H1 (cell line): ENCODE results near the gene ACSL3. TPM values are rescaled to one million over a fixed set of nuclear protein-coding genes. Genes with fewer than 3 reads are reported as not detected.

Experiments
- CTCF ChIA-PET: fragments of 300-600 bp; sonication (Branson Sonifier 250); formaldehyde crosslinking; loops from one replicate; lab custom pipeline; 2021; ENCODE audit not compliant: partially characterized antibody; lab: Charles Lee
- POLR2A ChIA-PET: fragments of 300-600 bp; sonication (Branson Sonifier 250); formaldehyde crosslinking; loops from one replicate; lab custom pipeline; 2021; ENCODE audit warnings: inconsistent platforms; ENCODE audit not compliant: partially characterized antibody; lab: Charles Lee
- DNase-seq, 2 experiments: peaks; one replicate each; pipeline versions ENCODE4 v3.0.0 to v3.0.0-alpha.2; 2010 to 2022; ENCODE audit warnings: low spot score in 2 of 2, low read depth in 1 of 2, mixed read lengths in 1 of 2
- FAIRE-seq: peaks from 2 replicates; lab custom pipeline; 2011; peaks lifted over from hg19 to GRCh38; lab: Jason Lieb, UNC
- H2AFZ ChIP-seq: 2 replicates; pipeline ENCODE4 v1.8.1; 2012; ENCODE audit warnings: low read length, inconsistent platforms
- H2AK5ac ChIP-seq: 2 replicates; pipeline ENCODE4 v1.6.1; 2013; ENCODE audit warnings: low read depth, low read length
- H2BK120ac ChIP-seq: replicated peaks from 2 replicates; pipeline ENCODE3; 2013; ENCODE audit warnings: low read depth, low read length, inconsistent platforms
- H2BK12ac ChIP-seq: 2 replicates; pipeline ENCODE4 v1.6.1; 2013; ENCODE audit warnings: low read depth, low read length
- H2BK15ac ChIP-seq: 2 replicates; pipeline ENCODE4 v1.6.1; 2013; ENCODE audit warnings: low read length
- H2BK20ac ChIP-seq: 2 replicates; pipeline ENCODE4 v1.6.1; 2013; ENCODE audit warnings: low read length
- H2BK5ac ChIP-seq: 2 replicates; pipeline ENCODE4 v1.6.1; 2013; ENCODE audit warnings: low read depth, low read length
- H3K14ac ChIP-seq: 2 replicates; pipeline ENCODE4 v1.6.1; 2013; ENCODE audit warnings: inconsistent platforms; ENCODE audit not compliant: insufficient read length
- H3K18ac ChIP-seq: 2 replicates; pipeline ENCODE4 v1.6.1; 2013; ENCODE audit warnings: low read length; ENCODE audit errors: extremely low read depth
- H3K23ac ChIP-seq: 2 replicates; pipeline ENCODE4 v1.6.1; 2013; ENCODE audit warnings: inconsistent platforms; ENCODE audit not compliant: insufficient read length
- H3K23me2 ChIP-seq: 2 replicates; pipeline ENCODE4 v1.6.1; 2013; ENCODE audit warnings: low read depth, low read length
- H3K27ac ChIP-seq: 2 replicates; pipeline ENCODE4 v1.6.1; 2011; ENCODE audit warnings: low read depth, low read length, inconsistent platforms
- H3K27me3 ChIP-seq, 4 experiments: replicated peaks in 1 of 4; 1 replicate in 1 of 4; 2 replicates in 3 of 4; pipeline versions ENCODE4 v1.6.1 to v1.8.1; 2011 to 2013; ENCODE audit warnings: low read length in 3 of 4, mild to moderate bottlenecking in 3 of 4, inconsistent platforms in 2 of 4, mixed read lengths in 2 of 4, moderate library complexity in 1 of 4; ENCODE audit not compliant: control insufficient read depth in 3 of 4, insufficient read depth in 3 of 4; ENCODE audit errors: extremely low read depth in 1 of 4
- H3K36me3 ChIP-seq, 4 experiments: 2 replicates each; pipeline versions ENCODE4 v1.6.1 to v1.8.1; 2011 to 2013; ENCODE audit warnings: mild to moderate bottlenecking in 4 of 4, low read length in 3 of 4, moderate library complexity in 2 of 4, control low read depth in 1 of 4, inconsistent platforms in 1 of 4; ENCODE audit not compliant: insufficient read depth in 4 of 4, control insufficient read depth in 2 of 4
- H3K4ac ChIP-seq: replicated peaks from 2 replicates; pipeline ENCODE3; 2013; ENCODE audit warnings: low read length, low read depth, mixed read lengths, inconsistent platforms; ENCODE audit not compliant: insufficient read length
- H3K4me1 ChIP-seq, 4 experiments: replicated peaks in 1 of 4; 1 replicate in 1 of 4; 2 replicates in 3 of 4; pipeline versions ENCODE4 v1.6.1 to v1.8.1; 2011 to 2013; ENCODE audit warnings: low read length in 3 of 4, inconsistent platforms in 2 of 4, mixed read lengths in 1 of 4; ENCODE audit not compliant: insufficient read depth in 4 of 4, control insufficient read depth in 3 of 4
- H3K4me2 ChIP-seq, 2 experiments: 2 replicates each; pipeline versions ENCODE4 v1.6.1 to v1.8.1; 2011 to 2013; ENCODE audit warnings: low read depth in 2 of 2, low read length in 2 of 2, control low read depth in 1 of 2, inconsistent platforms in 1 of 2, mild to moderate bottlenecking in 1 of 2; ENCODE audit not compliant: insufficient read depth in 1 of 2
- H3K4me3 ChIP-seq, 4 experiments: fragments of 200-600, 300-600 bp in 1 of 4; sonication (generic), shearing (Covaris generic), sonication (Bioruptor Twin) in 1 of 4; 2 replicates each; pipeline versions ENCODE4 v1.5.1 to v1.8.1; 2011 to 2016; ENCODE audit warnings: low read length in 4 of 4, low read depth in 3 of 4, control low read depth in 2 of 4, inconsistent platforms in 2 of 4, mild to moderate bottlenecking in 2 of 4, mixed read lengths in 1 of 4, moderate library complexity in 1 of 4; ENCODE audit not compliant: insufficient read depth in 2 of 4; ENCODE audit errors: extremely low read depth in 1 of 4
- H3K56ac ChIP-seq: replicated peaks from 2 replicates; pipeline ENCODE3; 2013; ENCODE audit warnings: low read depth, mild to moderate bottlenecking, mixed read lengths, low read length, inconsistent platforms; ENCODE audit not compliant: insufficient read length
- H3K79me1 ChIP-seq: 2 replicates; pipeline ENCODE4 v1.6.1; 2013; ENCODE audit warnings: low read depth, low read length, control low read depth
- H3K79me2 ChIP-seq, 2 experiments: 2 replicates each; pipeline versions ENCODE4 v1.6.1 to v1.8.1; 2012 to 2013; ENCODE audit warnings: low read length in 2 of 2, mild to moderate bottlenecking in 2 of 2, inconsistent platforms in 1 of 2; ENCODE audit not compliant: insufficient read depth in 2 of 2, control insufficient read depth in 1 of 2
- H3K9ac ChIP-seq, 4 experiments: replicated peaks in 1 of 4; 1 replicate in 1 of 4; 2 replicates in 3 of 4; pipeline versions ENCODE4 v1.6.1 to v1.8.1; 2011 to 2013; ENCODE audit warnings: low read depth in 3 of 4, low read length in 3 of 4, control low read depth in 2 of 4, mild to moderate bottlenecking in 2 of 4, moderate library complexity in 2 of 4, inconsistent platforms in 1 of 4; ENCODE audit errors: extremely low read depth in 1 of 4
- H3K9me3 ChIP-seq, 2 experiments: 2 replicates each; pipeline versions ENCODE4 v1.6.1 to v1.8.1; 2012 to 2013; ENCODE audit warnings: mild to moderate bottlenecking in 2 of 2, moderate library complexity in 2 of 2, control low read depth in 1 of 2, inconsistent platforms in 1 of 2, low read depth in 1 of 2, low read length in 1 of 2, mixed read lengths in 1 of 2; ENCODE audit not compliant: insufficient read depth in 2 of 2
- H4K20me1 ChIP-seq, 2 experiments: replicated peaks in 1 of 2; 2 replicates each; pipeline versions ENCODE3 to v1.8.1; 2011 to 2013; ENCODE audit warnings: inconsistent platforms in 2 of 2, low read length in 2 of 2, mild to moderate bottlenecking in 1 of 2; ENCODE audit not compliant: insufficient read depth in 2 of 2, control insufficient read depth in 1 of 2
- H4K5ac ChIP-seq: 2 replicates; pipeline ENCODE4 v1.6.1; 2013; ENCODE audit warnings: low read length, low read depth, mixed read lengths, inconsistent platforms; ENCODE audit not compliant: insufficient read length
- H4K8ac ChIP-seq: 2 replicates; pipeline ENCODE4 v1.8.0; 2013; ENCODE audit warnings: mild to moderate bottlenecking, moderate library complexity, low read length, inconsistent platforms; ENCODE audit not compliant: insufficient read depth; ENCODE audit errors: extremely low read depth
- H4K91ac ChIP-seq: replicated peaks from 2 replicates; pipeline ENCODE3; 2013; ENCODE audit warnings: low read length, mixed read lengths, inconsistent platforms; ENCODE audit not compliant: insufficient read length
- BCL11A ChIP-seq, 2 experiments: IDR thresholded peaks; one replicate each; pipeline ENCODE4 v1.6.1; 2011; ENCODE audit warnings: low read depth in 2 of 2, low read length in 2 of 2, mild to moderate bottlenecking in 2 of 2
- CHD1 ChIP-seq: IDR thresholded peaks from 2 replicates; pipeline ENCODE4 v1.6.1; 2012; ENCODE audit warnings: low read depth, low read length, improper control_type of control experiment
- KDM5A ChIP-seq: fragments of 200-600 bp; IDR thresholded peaks from 2 replicates; pipeline ENCODE4 v1.7.1; 2012; ENCODE audit warnings: mild to moderate bottlenecking, low read length, inconsistent platforms, mixed read lengths
- MAX ChIP-seq: IDR thresholded peaks from 2 replicates; pipeline ENCODE4 v1.6.1; 2012; ENCODE audit warnings: inconsistent platforms
- POLR2A ChIP-seq, 2 experiments: IDR thresholded peaks; 1 replicate in 1 of 2; 2 replicates in 1 of 2; pipeline ENCODE4 v1.6.1; 2011; ENCODE audit warnings: low read depth in 2 of 2, low read length in 2 of 2, mild to moderate bottlenecking in 2 of 2; ENCODE audit errors: control extremely low read depth in 1 of 2
- RBBP5 ChIP-seq: IDR thresholded peaks from 2 replicates; pipeline ENCODE4 v1.7.1; 2012; ENCODE audit warnings: low read depth, mild to moderate bottlenecking, inconsistent platforms, low read length, moderate library complexity, borderline replicate concordance
- RFX5 ChIP-seq: IDR thresholded peaks from 2 replicates; pipeline ENCODE4 v1.6.1; 2011; ENCODE audit warnings: low read depth, low read length, improper control_type of control experiment, borderline replicate concordance
- SAP30 ChIP-seq: fragments of 300-600 bp; sonication (generic); IDR thresholded peaks from 2 replicates; pipeline ENCODE4 v1.7.1; 2012; ENCODE audit warnings: low read length, moderate library complexity, mild to moderate bottlenecking, inconsistent platforms; ENCODE audit not compliant: insufficient read depth, insufficient replicate concordance
- SIRT6 ChIP-seq: IDR thresholded peaks from one replicate; pipeline ENCODE4 v1.7.1; 2012; ENCODE audit warnings: low read length, inconsistent platforms
- WGBS, 2 experiments: shearing (Covaris generic) in 1 of 2; methylation state at CpG; one replicate each; pipeline versions ENCODE4 v1.1.6 to v1.1.7; 2013 to 2015; ENCODE audit warnings: low lambda C conversion rate in 2 of 2, mixed read lengths in 2 of 2, inconsistent platforms in 1 of 2, low coverage in 1 of 2, missing lambda C conversion rate in 1 of 2; ENCODE audit not compliant: insufficient replicate concordance in 2 of 2, insufficient coverage in 1 of 2, insufficient read length in 1 of 2; ENCODE audit errors: extremely low coverage in 1 of 2, missing lambda C conversion rate in 1 of 2; 5-methylcytosine and 5-hydroxymethylcytosine counted together
- polyA plus RNA-seq, 7 experiments: library from polyadenylated mRNA; depleted of rRNA in 3 of 7; stranded (reverse) in 5 of 7; unstranded in 2 of 7; fragments of >200 nt in 5 of 7; fragments of 200-250 nt in 2 of 7; gene quantifications; 1 replicate in 5 of 7; 2 replicates in 1 of 7; 4 replicates in 1 of 7; pipeline versions ENCODE4 v1.2.1 to v1.2.3, GENCODE V29; 2011 to 2013; ENCODE audit warnings: missing spikeins in 2 of 7, mixed read lengths in 2 of 7
- total RNA-seq: library from RNA; stranded (reverse); fragmentation: NEBNext Ultra II Directional; extraction: Animal tissue kit (Norgen Biotek cat#: 25700); gene quantifications from 2 replicates; pipeline ENCODE4 v1.2.1, GENCODE V29; 2021

The ACSL3 gene
- total and polyA plus RNA-seq, 2 of the 8 experiments (the other 6 are each of a cell fraction or from before 2014, with no cell fraction given), result 37.5 to 98.1 TPM

GRCh38 chr2:222848862-222849261, 12.0 kb upstream of the ACSL3 start:
- CTCF ChIA-PET, result interaction anchor here (1.3 to 1.8 kb wide), 2 partner anchors 10 to 11 kb away, joined by 4 to 6 read pairs; no protein-coding TSS in a partner anchor
- Histone ChIP-seq H3K23ac (no peak overlapping the region), H3K36me3 (no peaks in the 10 kb centered on the region), H4K5ac (no peak overlapping the region), H3K27me3 (no peaks in the 10 kb centered on the region), H3K14ac (no peak overlapping the region), H4K20me1 (no peaks in the 10 kb centered on the region), H3K23me2 (no peaks in the 10 kb centered on the region), H2AK5ac (no peak overlapping the region), H2BK20ac (no peak overlapping the region), H3K18ac (no peak overlapping the region), H3K4me1 (no peaks in the 10 kb centered on the region), H3K79me2 (no peaks in the 10 kb centered on the region), H4K8ac (no peak overlapping the region), H3K79me1 (no peaks in the 10 kb centered on the region), H3K9ac (no peak overlapping the region), H2BK5ac (no peak overlapping the region), H2BK12ac (no peak overlapping the region), H2BK120ac (no peak overlapping the region), H3K56ac (no peak overlapping the region), H3K9me3 (no peaks in the 10 kb centered on the region), H2BK15ac (no peak overlapping the region), H3K4ac (no peak overlapping the region), H2AFZ (no peak overlapping the region), H3K27ac (no peak overlapping the region), H3K4me3 (no peak overlapping the region), H3K4me2 (no peak overlapping the region), H4K91ac (no peak overlapping the region)
- TF ChIP-seq RBBP5 (no peak), MAX (no peak), POLR2A (IDR thresholded peaks at IDR 0.05; ENCODE audit: control extremely low read depth in 1 of 2, low read depth in 2 of 2, low read length in 2 of 2) (no peak), SIRT6 (no peak), RFX5 (no peak), KDM5A (no peak), SAP30 (no peak), CHD1 (no peak), BCL11A (IDR thresholded peaks at IDR 0.05; ENCODE audit: low read depth in 2 of 2, low read length in 2 of 2) (no peak)
- no peak for FAIRE-seq
- no peak for DNase-seq
- whole genome bisulfite sequencing, 2 experiments, result 93% methylated on average over 9 of the region's 9 CpGs; no CpG with 5 or more reads in 1 of the 2 experiments
- POLR2A ChIA-PET, result no interaction called here
